Activated CD4-positive, alpha-beta T cell treated with anti-CD3 and anti-CD28 coated beads for 48 hours (primary cell): ENCODE data around the gene FMN1.
"Not testable (repeated sequence)": the region's sequence is repeated elsewhere in the genome, so short reads cannot be mapped to it uniquely, and the experiment has no call there.

Source experiments
- DNase-seq: peaks from one replicate; pipeline ENCODE4 v3.0.0-alpha.2; 2020

The FMN1 gene

DNA sequence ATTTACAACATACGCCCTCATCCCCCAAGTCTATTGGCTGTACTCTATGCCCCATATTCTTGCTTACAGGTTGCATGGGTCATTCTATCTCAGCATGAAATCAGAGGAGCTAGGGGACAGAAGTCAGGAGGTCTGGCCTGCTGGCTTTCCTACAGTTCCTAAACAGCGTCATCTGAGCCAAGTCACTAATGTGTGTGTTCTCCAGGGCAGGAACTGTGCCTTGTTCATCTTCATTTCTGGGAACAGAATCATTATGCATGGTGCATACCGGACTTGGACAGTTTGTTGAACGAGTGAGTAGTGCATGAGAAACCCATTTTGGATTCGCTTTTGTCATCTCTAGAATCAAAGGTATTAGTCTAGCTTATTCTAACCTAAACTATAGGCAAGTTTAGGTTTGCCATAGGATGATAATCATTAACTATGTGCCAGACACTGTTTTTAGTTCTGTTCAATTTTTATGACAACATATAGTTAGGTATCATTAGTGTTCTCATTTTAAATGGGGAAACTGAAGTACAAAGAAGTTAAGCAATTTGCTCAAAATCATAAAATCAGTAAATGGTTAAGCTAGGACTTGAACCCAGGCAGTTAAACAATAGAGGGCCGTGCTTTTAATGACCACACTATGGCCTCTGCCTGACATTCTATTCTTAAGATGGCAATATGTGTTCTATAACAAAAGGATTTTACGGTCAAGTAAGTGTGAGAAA lies 105.2 kb downstream of the FMN1 start:
- no peak for DNase-seq

DNA sequence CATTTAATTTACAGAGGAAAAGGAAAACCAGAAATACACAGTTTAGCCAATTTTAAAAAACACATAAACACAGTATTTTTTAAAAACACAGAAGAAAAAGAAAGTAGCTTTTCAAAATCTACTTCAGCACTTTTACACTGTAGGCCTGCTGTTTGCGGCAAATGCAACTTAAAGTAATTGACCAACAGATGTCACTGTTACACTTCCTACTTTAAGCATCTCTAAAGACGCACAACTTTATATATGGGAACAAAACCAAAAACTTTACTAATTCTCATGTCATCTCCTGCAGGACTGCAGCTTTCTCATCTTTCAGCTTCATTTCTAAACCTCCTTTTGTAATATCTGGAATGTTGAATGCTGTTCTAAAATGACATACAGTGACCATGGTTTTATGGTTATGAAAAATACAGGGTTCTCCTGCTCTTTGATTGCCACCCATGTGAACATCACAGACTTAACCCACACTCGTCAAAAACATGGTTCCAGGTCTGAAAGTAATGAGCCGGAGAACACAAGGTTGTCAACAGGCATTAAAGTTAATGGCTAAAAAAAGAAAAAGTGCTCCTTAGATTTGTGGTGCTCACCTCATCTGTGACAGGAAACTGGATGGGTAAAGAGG lies 107.9 kb downstream of the FMN1 start:
- DNase-seq = no peak

DNA sequence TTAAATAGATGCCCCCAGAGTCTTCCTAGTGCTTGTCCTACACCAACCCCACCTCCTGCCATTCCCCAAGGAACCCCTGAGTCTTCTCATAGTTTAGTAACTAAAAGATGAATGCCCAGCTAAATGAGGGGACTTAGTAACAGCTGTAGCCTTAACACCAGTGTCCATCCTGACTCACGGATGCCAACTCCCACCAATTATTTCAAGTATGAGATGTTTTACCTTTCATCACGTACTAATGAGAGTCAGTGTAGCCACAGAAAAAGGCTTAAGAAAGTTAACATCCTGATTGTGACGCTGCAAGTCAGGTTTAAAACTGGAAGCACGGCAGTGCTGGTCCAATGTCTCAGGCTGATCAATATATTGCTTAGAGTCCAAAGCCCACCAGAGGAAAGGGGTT lies 109.9 kb downstream of the FMN1 start:
- no peak for DNase-seq

DNA sequence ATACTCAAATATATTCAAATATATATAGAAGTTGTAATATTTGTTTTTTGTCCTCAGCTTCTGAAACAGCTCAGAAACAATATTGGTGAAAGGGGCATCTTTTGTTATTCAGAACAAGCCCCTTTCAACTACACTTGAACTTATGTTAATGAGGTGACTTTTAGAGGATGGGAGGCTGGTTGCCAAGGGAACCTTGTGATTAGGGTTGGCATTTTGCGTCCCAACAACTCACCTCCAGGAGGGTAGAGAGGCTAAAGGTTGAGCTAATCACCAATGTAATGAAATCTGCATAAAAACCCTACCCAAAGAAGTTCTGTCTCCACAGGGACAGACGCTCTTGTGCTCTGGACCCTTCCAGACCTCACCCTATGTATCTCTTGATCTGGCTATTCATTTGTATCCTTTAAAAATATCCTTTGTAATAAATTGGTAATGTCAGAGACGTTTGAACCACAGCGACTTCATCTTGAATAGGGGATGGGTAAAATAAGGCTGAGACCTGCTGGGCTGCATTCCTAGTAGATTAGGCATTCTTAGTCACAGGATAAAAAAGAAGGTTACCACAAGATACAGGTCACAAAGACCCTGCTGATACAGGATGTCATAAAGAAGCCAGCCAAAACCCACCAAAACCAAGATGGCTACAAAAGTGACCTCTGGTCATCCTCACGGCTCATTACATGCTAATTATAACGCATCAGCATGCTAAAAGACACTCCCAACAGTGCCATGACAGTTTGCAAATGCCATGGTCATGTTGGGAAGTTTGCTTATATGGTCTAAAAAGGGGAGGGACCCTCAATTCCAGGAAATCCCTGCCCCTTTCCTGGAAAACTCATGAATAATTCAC lies 111.1 kb downstream of the FMN1 start:
- DNase-seq = no peak

DNA sequence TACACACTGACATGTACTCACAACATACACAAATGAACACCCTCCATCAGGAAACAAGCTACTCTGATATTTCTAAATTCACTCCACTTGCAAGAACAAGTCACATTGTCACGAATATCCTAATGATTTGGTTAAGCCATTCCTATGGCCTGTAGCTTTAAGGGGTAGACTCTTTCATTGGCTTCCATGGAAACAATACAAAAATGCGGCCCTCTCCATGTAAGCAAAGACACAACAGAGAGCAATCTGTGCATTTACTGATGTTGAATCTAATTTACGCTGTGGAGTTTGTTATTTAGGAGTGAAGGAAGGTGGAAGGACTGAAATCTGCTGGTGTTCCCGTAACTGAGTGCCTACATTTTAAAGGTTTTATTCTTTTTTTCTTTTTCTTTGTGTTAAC lies 114.5 kb downstream of the FMN1 start:
- DNase-seq = no peak

DNA sequence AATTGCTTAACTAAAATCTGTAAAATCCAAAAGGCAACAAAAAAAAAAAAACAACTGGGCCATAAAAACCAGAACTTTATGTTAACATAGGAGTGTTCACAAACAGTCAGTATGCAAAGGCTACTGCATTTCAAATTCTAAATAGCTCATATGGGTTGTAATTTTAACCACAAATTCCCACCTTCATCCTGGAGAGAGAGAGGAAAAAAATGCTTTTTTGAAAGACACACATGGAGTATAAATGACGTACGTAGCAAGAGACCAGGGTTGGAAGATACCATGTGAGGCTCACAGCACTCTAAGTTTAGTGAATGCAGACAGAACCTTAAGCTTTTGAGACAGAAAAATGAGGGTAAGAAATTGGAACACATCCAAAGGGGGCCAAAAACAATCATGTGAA lies 115.9 kb downstream of the FMN1 start:
- DNase-seq = no peak

DNA sequence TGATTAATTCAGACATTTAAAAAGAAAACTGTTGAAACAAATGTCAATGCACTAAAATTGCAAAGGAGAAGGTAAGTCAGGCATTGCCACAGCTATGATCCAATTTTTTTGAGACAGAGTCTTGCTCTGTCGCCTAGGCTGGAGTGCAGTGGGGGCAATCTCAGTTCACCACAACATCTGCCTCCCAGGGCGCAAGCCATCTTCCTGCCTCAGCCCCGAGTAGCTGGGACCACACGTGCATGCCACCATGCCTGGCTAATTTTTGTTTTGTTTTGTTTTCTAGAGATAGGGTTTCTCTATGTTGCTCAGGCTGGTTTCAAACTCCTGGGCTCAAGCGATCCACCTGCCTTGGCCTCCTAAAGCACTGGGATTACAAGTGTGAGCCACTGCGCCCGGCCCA lies 117.6 kb downstream of the FMN1 start:
- DNase-seq = no peak

DNA sequence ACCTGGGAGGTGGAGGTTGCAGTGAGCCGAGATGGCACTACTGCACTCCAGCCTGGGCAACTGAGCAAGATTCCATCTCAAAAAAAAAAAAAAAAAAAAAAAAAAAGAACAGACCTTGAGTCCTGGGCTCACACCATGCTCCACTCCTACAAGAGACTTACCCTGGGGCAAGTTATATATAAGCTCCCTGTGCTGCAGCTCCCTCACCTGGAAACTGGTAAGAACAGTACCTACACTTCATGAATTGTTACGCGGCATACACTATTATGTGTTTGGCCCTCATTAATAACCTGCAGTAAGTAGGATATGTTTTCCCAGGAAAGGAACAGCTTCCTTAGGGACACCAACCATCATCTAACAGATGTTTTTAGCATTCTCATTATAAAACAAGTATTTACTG lies 119.6 kb downstream of the FMN1 start:
- DNase-seq = no peak

DNA sequence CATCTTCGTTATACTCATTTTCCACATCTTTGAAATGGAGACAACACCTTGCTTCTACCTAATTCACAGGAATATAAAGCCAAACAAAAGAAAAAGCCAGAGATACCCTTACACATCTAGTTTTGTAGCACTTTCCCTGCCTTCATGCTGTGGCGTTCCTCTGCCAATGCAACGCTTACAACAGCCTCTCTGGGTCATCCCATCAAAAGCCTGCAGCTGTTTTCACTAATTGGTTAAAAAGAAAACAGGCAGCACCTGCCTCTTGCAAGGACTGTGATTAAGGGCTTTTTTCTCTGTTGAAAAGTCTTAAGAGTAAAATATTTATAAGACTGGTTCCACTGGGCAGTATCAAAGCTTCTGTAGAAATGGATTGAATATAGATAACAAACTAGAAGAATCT lies 120.3 kb downstream of the FMN1 start:
- DNase-seq = no peak

DNA sequence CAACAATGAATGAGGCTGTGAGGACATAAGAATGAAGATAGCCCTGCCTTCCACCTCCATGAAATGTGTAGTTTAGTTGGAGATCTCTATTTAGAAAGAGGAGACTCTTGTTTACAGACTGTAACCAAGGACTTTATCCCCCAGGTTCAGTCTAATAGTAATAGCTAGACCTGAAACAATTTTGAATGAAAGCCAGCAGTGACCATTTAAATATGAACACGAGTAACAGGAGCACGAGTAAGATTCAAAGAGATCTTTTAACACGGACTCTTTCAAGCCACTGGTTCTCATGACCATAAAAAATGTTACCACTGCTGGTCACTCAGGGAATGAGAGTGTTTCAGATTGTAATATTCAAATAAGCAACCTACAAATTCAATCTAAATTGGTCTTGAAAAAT lies 123.1 kb downstream of the FMN1 start:
- no peak for DNase-seq

DNA sequence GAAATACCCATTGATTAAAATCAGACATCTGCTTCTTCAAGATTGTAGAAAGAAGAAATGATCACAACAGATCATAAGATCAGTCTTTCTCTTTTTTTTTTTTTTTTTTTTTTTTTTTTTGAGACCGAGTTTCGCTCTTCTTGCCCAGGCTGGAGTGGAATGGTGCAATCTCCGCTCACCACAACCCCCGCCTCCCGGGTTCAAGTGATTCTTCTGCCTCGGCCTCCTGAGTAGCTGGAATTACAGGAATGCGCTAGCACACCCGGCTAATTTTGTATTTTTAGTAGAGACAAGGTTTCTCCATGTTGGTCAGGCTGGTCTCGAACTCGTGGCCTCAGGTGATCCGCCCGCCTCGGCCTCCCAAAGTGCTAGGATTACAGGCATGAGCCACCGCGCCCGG lies 124.6 kb downstream of the FMN1 start:
- DNase-seq = not testable (repeated sequence)

DNA sequence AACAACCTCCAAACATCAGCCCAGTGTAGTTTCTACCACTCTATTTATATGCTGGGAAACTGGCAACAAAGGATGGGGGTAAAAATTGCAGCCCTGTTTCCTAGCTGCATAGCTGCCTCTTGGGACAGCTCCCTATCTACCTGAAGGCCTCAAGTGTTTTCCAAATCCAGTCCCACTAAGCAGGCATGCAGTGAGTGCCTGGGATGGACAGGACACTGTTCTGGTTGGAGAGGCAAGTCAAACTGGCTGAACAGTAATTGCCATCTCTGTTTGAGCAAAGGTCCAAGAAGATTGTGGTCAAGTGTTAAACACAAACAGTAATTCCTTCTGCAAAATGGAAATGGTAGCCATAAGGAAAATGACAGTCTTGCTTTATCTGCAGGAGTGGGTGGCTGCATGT lies 125.4 kb downstream of the FMN1 start:
- no peak for DNase-seq

DNA sequence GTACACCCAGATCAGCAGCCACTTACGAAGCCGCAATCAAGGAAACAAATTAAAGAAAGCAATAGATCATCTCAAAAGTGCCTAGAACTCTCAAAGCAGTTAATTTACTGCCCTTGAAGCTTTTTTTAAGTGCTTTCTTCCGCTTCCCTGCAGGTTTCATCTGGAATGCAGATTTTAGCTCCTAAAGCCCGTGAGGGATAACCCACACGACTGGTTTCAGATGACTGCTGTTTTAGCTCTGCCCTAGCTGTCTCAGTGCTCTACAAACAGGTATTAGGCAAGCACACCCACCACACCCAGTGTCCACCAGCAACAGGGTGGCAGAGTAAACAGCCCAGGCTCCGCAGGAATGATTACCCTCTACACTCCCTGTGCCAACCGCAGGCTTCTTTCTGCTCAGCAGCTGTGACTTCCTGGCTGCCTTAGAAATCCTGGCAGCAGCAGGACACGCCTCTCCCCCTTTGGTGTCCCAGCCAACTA lies 126.0 kb downstream of the FMN1 start:
- no peak for DNase-seq

DNA sequence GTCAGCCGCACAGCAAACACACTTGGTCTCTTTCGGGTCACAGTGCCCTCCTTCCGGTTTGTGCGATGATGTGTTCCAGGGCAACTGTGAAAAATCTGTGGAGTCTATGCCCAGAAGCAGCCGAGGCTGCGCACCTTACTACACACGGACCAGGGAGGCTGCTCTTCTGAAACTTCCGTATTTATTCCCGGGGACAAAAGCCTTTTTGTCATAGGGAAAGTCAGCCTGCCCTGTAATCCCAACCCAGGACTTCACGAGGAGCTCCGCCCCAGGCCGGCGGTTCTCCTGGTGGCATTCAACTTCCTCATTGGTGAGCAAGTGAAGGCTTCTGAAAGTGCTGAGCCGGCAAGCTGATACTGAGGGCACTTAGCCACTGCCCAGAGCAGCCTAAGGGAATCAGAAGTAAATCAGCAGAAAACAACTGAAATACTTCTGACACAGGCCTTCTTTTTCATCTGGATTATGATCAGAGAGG lies 126.5 kb downstream of the FMN1 start:
- DNase-seq = peak; percentile 8

DNA sequence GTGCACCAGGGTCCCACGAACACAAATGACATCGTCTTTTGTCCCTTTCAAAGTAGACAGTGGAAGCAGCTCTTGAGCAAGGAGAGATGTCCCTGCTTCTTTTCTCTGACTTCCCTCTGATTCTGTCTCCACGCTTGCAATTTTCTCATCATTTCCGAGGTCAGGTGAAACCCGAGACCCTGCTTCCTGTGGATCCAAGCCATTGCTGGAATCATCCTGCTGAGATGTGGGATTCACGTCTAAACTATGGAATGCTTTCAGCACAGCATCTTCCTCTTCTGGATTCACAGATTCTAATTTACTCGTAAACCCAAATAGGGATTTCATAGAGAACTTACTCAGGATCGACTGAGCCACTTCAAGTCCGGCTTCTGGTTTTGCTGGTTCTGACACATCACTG lies 127.1 kb downstream of the FMN1 start:
- no peak for DNase-seq

DNA sequence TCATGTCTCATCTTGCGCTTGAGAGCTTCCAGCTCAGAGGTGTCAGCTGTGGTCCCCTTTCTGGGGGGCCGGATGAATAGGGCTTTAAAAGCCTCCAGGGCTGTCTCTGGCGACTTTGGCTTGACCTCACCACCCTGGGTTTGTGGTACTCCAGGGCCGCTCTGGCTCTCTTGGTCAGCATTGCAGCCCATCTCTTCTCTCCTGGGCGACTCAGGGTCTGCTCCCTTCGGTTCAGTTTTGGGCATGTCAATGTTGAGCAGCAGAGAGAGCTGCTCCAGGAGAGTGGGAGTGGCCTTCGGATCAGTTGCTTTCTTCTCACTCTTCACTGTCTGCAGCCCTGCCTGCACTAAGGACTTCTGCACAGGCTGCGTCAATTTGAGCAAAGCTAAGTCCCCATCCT lies 127.9 kb downstream of the FMN1 start:
- no peak for DNase-seq

DNA sequence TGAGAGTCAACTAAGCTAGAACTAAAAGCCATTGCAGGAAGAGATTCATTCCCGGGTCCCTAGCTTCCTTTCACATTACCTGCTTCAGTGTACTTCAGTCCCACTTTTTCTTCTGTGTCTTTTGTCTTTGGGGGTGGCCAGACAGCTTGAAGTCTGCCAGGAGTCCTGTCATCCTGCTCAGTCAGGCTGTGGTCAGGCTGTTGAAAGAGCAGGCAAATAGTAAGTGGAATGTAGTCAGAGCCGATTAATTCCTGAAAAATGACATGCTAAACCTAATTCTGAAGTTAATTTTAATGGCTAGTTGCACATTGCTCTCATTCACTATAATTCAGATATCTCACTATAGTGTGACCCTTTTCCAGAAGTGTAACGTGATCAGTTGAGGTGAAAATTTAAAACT lies 129.6 kb downstream of the FMN1 start:
- no peak for DNase-seq

DNA sequence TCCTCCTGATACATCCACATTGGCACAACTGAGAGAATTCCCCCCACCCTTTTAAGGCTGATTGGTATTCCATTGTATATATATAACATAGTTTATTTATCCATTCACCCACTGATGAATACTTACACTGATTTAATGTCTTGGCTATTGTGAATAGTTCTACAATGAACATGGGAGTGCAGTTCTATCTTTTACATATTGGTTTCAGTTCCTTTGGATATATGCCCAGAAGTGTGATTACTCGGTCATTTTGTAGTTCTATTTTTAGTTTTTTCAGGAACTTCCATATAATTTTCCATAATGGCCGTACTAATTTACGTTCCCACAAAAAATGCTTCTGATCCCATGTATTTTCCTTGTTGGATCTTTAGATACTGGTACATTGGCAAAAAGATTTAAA lies 135.3 kb downstream of the FMN1 start:
- no peak for DNase-seq

DNA sequence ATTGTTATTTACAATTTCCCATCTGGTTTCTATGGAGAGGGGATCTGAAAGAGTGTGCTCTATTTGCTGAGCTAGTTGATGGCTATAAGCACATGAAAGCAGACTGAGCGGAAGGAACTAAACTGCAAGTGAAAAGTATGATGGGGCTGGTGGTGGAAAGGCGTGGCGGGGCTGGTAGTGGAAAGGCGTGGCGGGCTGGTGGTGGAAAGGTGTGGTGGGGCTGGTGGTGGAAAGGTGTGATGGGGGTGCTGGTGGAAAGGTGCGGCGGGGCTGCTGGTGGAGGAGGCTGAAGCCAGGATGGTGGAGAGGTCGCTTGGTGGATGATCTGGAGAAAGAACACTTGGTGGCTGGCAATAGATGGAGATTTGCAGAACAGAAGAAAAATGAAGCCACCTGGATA lies 136.7 kb downstream of the FMN1 start:
- no peak for DNase-seq

DNA sequence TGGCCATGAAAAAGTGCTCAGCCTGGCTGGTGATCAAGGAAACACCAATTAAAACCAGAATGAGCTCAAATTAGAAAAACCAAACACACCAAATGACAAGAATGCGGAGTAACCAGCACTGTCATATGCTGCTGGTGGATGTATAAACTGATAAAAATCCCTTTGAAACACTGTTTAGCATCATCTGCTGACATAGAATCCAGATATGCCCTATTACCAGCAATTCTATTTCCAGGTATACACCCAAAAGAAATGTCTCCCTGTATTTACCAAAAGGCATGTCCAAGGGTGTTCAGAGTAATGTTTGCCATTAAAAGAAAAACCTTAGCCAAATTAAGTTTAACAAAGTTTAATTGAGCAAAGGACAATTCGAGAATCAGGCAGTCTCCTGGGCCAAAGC lies 138.6 kb downstream of the FMN1 start:
- no peak for DNase-seq

DNA sequence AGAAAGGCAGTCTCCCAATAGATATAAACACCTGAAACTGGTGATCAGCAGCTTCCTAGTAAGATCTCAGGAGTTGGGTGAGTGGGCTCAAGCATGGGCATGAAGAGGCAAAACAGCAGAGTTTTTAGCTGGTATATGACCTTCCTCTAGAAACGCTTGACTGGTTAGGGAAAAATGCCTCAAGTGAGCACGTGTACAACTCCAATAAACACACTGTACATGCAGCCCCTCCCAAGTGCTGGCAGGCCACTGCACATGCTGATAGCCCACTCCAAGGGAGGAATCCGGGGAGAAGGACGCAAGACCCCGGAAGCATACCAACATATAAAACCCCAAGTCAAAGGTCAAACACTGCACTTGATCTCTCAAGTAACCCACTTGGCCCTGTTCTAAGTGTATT lies 143.0 kb downstream of the FMN1 start:
- no peak for DNase-seq

DNA sequence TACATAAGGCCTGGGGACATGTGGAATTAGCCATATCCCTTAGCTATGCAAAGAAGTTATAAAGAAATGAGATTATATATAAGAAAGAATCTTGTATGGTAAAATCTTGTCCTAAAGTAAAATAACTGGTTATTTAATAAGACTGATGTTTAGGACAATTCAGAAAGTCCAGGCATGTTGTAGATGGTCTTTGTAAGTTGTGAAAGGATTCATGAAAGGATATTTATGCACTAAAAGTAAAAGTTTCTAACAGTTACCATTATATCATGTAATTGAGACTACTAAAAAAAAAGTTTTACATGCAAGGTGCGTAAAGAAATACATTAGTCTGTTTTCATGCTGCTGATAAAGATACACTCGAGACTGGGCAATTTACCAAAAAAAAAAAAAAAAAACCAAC lies 146.3 kb downstream of the FMN1 start:
- no peak for DNase-seq

DNA sequence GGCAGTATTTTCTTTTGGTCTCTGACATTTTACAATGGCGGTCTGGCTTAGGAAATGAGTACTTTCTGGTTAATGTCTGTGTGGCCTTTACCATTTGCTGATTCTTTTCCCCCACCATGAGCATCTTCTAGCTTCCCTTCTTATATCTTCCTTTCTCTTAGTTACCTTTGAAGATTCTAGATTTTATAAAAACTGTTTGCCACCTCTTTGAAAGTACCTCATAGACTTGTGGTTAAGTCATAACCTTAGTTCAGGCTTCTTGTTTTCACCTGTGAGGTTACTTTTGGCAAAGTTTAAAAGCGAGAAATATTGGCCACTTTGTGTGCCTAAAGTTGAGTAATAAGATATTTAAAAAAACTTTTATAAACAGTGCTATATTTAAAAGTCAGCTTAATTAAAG lies 147.4 kb downstream of the FMN1 start:
- DNase-seq = no peak

DNA sequence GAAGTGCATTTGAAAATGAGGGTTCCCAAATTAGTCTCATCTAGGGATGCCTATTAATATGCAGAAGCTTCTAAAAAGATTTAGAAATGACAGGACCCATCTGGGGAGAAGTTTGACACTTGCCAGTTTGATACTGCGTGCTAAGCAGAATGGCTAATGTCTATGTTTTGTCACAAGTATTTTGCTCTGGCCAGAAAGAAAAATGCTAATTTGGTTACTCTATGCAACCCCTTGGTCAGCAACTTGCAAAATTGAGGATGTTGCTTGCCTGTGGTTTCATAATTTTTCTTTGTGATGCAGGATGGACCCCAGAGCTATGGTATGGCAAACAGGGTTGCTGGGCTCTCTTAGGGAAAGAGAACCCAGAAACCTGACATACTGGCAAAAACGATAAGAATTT lies 148.2 kb downstream of the FMN1 start:
- DNase-seq = no peak
